Glomerular endothelial cell (primary cell): ENCODE results near the gene ZAP70. TPM values are rescaled to one million over a fixed set of nuclear protein-coding genes. Genes with fewer than 3 reads are reported as not detected.
"Not testable (repeated sequence)": the region's sequence is repeated elsewhere in the genome, so short reads cannot be mapped to it uniquely, and the experiment has no call there.

Experiments used
- DNase-seq: peaks from one replicate; pipeline ENCODE4 v3.0.0-alpha.2; 2011; ENCODE audit warnings: low read depth, low spot score; ENCODE audit errors: extremely low read depth
- total RNA-seq: library from RNA; depleted of rRNA; stranded (reverse); fragments of >200 nt; gene quantifications from 2 replicates; pipeline ENCODE4 v1.2.3, GENCODE V29; 2015

ZAP70 gene
- total RNA-seq: 2.7 and 4.6 TPM in 2 replicates

- no peak for DNase-seq
Measured at GRCh38 chr2:97713296-97714083, at the start of gene ZAP70. TSS of gene ZAP70 (plus strand) at chr2:97713576. CDS start at chr2:97724037, 10,461 bp downstream.

GRCh38 chr2:97663626-97663961 is 49.8 kb upstream of the ZAP70 start:
- DNase-seq: no peak

- DNase-seq: peak; percentile 84
Measured at GRCh38 chr2:97663962-97664635, 49.3 kb upstream of the ZAP70 start, which contains the start of gene ACTR1B. TSS of gene ACTR1B (minus strand) at chr2:97664044. CDS start at chr2:97663890, 154 bp downstream.

GRCh38 chr2:97664636-97664970 is 48.8 kb upstream of the ZAP70 start:
- DNase-seq: no peak

GRCh38 chr2:97669448-97669847 is 43.9 kb upstream of the ZAP70 start, which contains the start of gene C2orf92:
TSS of gene C2orf92 (plus strand) at chr2:97669713. CDS start at chr2:97669789, 76 bp downstream.
- DNase-seq: no peak

GRCh38 chr2:97670471-97670870 is 42.9 kb upstream of the ZAP70 start:
- DNase-seq: no peak

- DNase-seq: no peak
Measured at GRCh38 chr2:97671526-97671925, 41.9 kb upstream of the ZAP70 start.

GRCh38 chr2:97672606-97673140 is 40.7 kb upstream of the ZAP70 start:
- not testable (repeated sequence) for DNase-seq

GRCh38 chr2:97673182-97673914 is 40.0 kb upstream of the ZAP70 start:
- DNase-seq: no peak

- DNase-seq: no peak
Measured at GRCh38 chr2:97673915-97674283, 39.5 kb upstream of the ZAP70 start.

- DNase-seq: no peak
Measured at GRCh38 chr2:97675430-97676113, 37.8 kb upstream of the ZAP70 start.

- DNase-seq: no peak
Measured at GRCh38 chr2:97676620-97677019, 36.8 kb upstream of the ZAP70 start.

- no peak for DNase-seq
Measured at GRCh38 chr2:97677480-97677879, 35.9 kb upstream of the ZAP70 start.

GRCh38 chr2:97678298-97678697 is 35.1 kb upstream of the ZAP70 start:
- DNase-seq: no peak

GRCh38 chr2:97687235-97687634 is 26.1 kb upstream of the ZAP70 start:
- not testable (repeated sequence) for DNase-seq

GRCh38 chr2:97688062-97688827 is 25.1 kb upstream of the ZAP70 start:
- DNase-seq: no peak

GRCh38 chr2:97691166-97691565 is 22.2 kb upstream of the ZAP70 start:
- no peak for DNase-seq

- DNase-seq: no peak
Measured at GRCh38 chr2:97693476-97693875, 19.9 kb upstream of the ZAP70 start.

GRCh38 chr2:97695744-97696143 is 17.6 kb upstream of the ZAP70 start:
- no peak for DNase-seq
